Prostate gland (tissue), 2 donors: ENCODE data around the gene ADCY4.

ENCODE experiments used
- CTCF ChIP-seq, 4 experiments: fragments of 200-600 bp in 2 of 4; fragments of 450-650 bp in 2 of 4; sonication (generic) in 2 of 4; IDR thresholded peaks; 1 replicate in 3 of 4; 2 replicates in 1 of 4; pipeline ENCODE4 v1.5.1; 2016 to 2019; ENCODE audit warnings: antibody characterized with exemption in 4 of 4, mild to moderate bottlenecking in 2 of 4, moderate library complexity in 2 of 4
- POLR2A ChIP-seq: fragments of 450-650 bp; IDR thresholded peaks from one replicate; pipeline ENCODE4 v1.6.1; 2016; ENCODE audit warnings: antibody characterized with exemption, mild to moderate bottlenecking
- POLR2AphosphoS5 ChIP-seq: sonication (generic); formaldehyde crosslinking; IDR thresholded peaks from one replicate; pipeline ENCODE4 v1.6.1; 2017; ENCODE audit warnings: antibody characterized with exemption

- TF ChIP-seq POLR2AphosphoS5 = no peak
- no peak for TF ChIP-seq CTCF (IDR thresholded peaks at IDR 0.05)
- TF ChIP-seq POLR2A = no peak
Measured at GRCh38 chr14:24347134-24347533, 12.3 kb upstream of the ADCY4 start.
